Uterus (tissue), 4 donors: ENCODE data around the gene EPHX1. TPM values are rescaled to one million over a fixed set of nuclear protein-coding genes. Genes with fewer than 3 reads are reported as not detected.

Experiments used
- DNase-seq, 2 donors: peaks; one replicate each; pipeline ENCODE4 v3.0.0-alpha.2; 2019 to 2020
- H3K27ac ChIP-seq, 2 donors: fragments of 200-600 bp; sonication (generic); 1 replicate in 1 of 2; 2 replicates in 1 of 2; pipeline ENCODE4 v1.5.1; 2016 to 2018
- H3K27me3 ChIP-seq, 2 donors: fragments of 200-600 bp; sonication (generic); one replicate each; pipeline ENCODE4 v1.5.1; 2018 to 2019; ENCODE audit warnings: control low read depth in 1 of 2
- H3K36me3 ChIP-seq, 2 donors: fragments of 200-600 bp; sonication (generic); one replicate each; pipeline ENCODE4 v1.5.1; 2019; ENCODE audit warnings: control low read depth in 1 of 2
- H3K4me1 ChIP-seq, 2 donors: fragments of 200-600 bp; sonication (generic); one replicate each; pipeline ENCODE4 v1.5.1; 2018 to 2019; ENCODE audit warnings: control low read depth in 1 of 2
- H3K4me3 ChIP-seq, 2 donors: fragments of 200-600 bp; sonication (generic); 1 replicate in 1 of 2; 2 replicates in 1 of 2; pipeline ENCODE4 v1.5.1; 2018 to 2019; ENCODE audit warnings: mild to moderate bottlenecking in 1 of 2
- H3K9me3 ChIP-seq, 2 donors: fragments of 200-600 bp; sonication (generic); one replicate each; pipeline ENCODE4 v1.5.1; 2019; ENCODE audit warnings: control low read depth in 1 of 2
- POLR2A ChIP-seq, 2 donors: fragments of 450-650 bp; IDR thresholded peaks; one replicate each; pipeline ENCODE4 v1.6.1; 2016; ENCODE audit warnings: antibody characterized with exemption in 2 of 2, mild to moderate bottlenecking in 1 of 2, moderate library complexity in 1 of 2
- intact Hi-C: fragments of 100-400 bp; cut with DNase I; formaldehyde crosslinking; loops from one replicate; pipeline ENCODE4 v1.15.1; 2023; ENCODE audit warnings: low total_unique reads
- total RNA-seq, 4 donors: library from RNA; depleted of rRNA in 3 of 4; stranded (reverse); fragments of >200 nt in 3 of 4; gene quantifications; one replicate each; pipeline versions ENCODE4 v1.1.0 to v1.2.4, GENCODE V29; 2014 to 2023
- TF ChIP-seq, protein P1 (sequence below), 4 experiments: fragments of 200-600 bp in 2 of 4; fragments of 450-650 bp in 2 of 4; sonication (generic) in 2 of 4; IDR thresholded peaks; one replicate each; pipeline ENCODE4 v1.5.1; 2016 to 2019; ENCODE audit warnings: antibody characterized with exemption in 4 of 4, mild to moderate bottlenecking in 2 of 4, moderate library complexity in 1 of 4
- donor health status: DM: yes; HTN: yes; CAD: no.

The EPHX1 gene
- total RNA-seq, 4 donors from 2014 or later = 51.2 to 156 (median 55.3) TPM

DNA sequence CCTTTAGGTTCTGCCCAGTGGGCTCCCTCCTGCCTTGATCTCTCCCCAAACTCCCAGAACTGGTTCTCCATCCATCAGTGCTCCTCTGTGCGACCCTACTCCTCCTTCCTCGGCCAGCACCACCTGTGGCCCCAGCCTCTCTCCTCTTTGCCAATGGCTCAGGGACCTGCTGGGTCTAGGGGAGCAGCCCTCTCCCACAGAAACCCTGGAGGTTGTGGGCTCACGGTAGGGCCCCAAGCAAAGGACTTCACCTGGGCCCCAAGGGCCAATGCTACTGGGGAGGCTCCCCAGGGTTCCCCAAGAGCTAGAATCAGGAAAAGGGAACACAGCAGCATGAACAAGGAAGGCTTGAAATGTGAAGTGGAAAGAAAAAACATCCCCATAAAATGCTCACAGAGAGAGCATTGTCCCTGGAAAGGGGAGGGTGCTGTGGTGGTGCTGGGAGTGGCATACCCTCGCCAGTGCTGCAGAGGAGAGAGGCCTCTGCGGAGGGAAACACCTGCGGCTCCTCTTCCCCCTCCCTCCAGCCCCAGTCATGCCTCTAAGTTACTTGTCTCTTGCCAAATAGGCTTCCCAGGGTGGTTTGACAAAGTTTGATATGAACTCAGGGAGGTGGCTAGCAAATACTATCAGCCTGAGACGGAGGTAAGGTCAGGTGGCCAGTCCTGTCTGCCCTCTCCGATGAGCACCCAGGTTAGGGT lies 69.7 kb downstream of the EPHX1 start:
- Histone ChIP-seq H3K36me3 (no peaks in the 10 kb centered on the region), H3K9me3 (no peaks in the 10 kb centered on the region), H3K27me3 (no peaks in the 10 kb centered on the region), H3K4me1 (peaks cover 0 to 28% of the 10 kb centered on the region in 2 donors), H3K27ac (peak overlapping the region in 1 of 2 donors; percentile 91), H3K4me3 (no peak overlapping the region)
- intact Hi-C loops = no loop called here
- TF ChIP-seq, protein P1, sequence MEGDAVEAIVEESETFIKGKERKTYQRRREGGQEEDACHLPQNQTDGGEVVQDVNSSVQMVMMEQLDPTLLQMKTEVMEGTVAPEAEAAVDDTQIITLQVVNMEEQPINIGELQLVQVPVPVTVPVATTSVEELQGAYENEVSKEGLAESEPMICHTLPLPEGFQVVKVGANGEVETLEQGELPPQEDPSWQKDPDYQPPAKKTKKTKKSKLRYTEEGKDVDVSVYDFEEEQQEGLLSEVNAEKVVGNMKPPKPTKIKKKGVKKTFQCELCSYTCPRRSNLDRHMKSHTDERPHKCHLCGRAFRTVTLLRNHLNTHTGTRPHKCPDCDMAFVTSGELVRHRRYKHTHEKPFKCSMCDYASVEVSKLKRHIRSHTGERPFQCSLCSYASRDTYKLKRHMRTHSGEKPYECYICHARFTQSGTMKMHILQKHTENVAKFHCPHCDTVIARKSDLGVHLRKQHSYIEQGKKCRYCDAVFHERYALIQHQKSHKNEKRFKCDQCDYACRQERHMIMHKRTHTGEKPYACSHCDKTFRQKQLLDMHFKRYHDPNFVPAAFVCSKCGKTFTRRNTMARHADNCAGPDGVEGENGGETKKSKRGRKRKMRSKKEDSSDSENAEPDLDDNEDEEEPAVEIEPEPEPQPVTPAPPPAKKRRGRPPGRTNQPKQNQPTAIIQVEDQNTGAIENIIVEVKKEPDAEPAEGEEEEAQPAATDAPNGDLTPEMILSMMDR (IDR thresholded peaks at IDR 0.05) = no peak
- TF ChIP-seq POLR2A (IDR thresholded peaks at IDR 0.05) = no peak
- no peak for DNase-seq

DNA sequence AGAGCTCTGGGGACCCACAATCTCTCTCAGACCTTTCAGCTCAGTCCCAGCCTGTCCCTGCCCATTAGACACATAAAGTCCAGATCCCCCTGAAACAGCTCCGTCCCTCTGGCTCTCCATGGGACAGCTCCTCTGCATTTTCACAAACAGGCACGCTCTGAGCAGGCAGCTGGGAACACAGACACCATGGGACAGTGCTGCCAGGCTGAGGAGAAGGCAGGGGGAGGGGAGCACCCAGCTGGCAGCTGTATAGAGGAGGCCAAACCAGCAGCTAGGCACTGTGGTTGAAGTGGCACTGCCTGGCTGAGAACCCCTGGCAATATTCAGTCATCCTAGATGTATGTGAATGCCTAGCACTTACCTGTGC lies 70.3 kb downstream of the EPHX1 start:
- no peak for DNase-seq
- Histone ChIP-seq H3K4me1 (peaks cover 0 to 28% of the 10 kb centered on the region in 2 donors), H3K36me3 (no peaks in the 10 kb centered on the region), H3K27me3 (no peaks in the 10 kb centered on the region), H3K27ac (peak overlapping the region; percentile 90 to 91), H3K4me3 (no peak overlapping the region), H3K9me3 (no peaks in the 10 kb centered on the region)
- intact Hi-C loops = no loop called here
- TF ChIP-seq, protein P1 (IDR thresholded peaks at IDR 0.05) = no peak
- TF ChIP-seq POLR2A (IDR thresholded peaks at IDR 0.05) = no peak

GRCh38 chr1:225880636-225881035 lies 70.7 kb downstream of the EPHX1 start:
- H3K36me3 ChIP-seq = no peaks in the 10 kb centered on the region
- intact Hi-C loops = no loop called here
- no peaks in the 10 kb centered on the region for H3K27me3 ChIP-seq
- no peaks in the 10 kb centered on the region for H3K9me3 ChIP-seq
- no peak for DNase-seq
- H3K4me1 ChIP-seq = peaks cover 0 to 28% of the 10 kb centered on the region in 2 donors
- peak overlapping the region; percentile 90 to 91 for H3K27ac ChIP-seq
- TF ChIP-seq, protein P1 (IDR thresholded peaks at IDR 0.05) = no peak
- no peak for TF ChIP-seq POLR2A (IDR thresholded peaks at IDR 0.05)
- H3K4me3 ChIP-seq = peak overlapping the region in 1 of 2 donors; percentile 73

DNA sequence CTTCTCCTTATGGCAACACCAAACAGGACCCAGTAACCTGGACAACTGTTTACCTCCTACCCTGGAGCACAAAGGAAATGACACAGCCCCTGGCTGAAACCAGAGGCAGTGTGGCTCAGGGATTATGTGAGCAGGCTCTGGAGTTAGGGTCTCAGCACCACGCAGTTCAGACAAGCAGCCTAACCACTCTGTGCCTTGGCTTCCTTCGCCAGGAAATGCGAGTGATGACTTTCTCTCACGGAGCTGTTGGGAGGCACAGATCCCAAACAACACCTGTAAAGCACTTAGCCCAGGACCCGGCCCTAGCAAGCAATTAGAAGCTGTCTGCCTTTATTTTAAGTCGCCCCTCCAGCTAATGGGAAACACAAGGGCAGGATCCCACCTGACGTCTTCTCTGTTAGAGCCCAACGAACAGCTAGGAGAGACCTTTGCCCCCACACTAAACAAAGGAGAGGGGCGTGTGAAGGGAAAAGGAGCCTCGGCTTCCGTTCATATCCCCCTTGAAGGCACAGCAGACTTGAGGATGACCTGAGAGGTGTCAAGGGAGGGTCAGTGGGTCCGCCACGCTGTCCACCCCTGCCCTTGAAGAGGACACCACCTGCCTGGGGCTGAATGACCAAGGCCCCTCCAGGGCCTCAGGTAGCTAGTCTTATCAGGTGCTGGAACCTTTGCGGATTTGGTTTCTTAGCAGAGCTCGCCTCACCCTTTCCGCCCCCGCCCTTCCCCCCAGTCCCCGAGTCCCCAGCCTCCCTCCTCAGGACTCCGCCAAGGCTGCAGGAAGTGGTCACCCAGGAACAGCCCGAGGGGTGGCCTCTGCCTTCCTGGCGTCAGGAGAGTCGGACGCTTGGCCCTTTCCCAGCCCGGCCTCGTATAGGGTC lies 71.4 kb downstream of the EPHX1 start:
- Histone ChIP-seq H3K4me3 (peak overlapping the region; percentile 73 to 98), H3K27ac (peak overlapping the region; percentile 90 to 91), H3K9me3 (no peaks in the 10 kb centered on the region), H3K27me3 (no peaks in the 10 kb centered on the region), H3K4me1 (peaks cover 0 to 28% of the 10 kb centered on the region in 2 donors), H3K36me3 (no peaks in the 10 kb centered on the region)
- DNase-seq = peak; percentile 51 to 54
- intact Hi-C loops = no loop called here
- TF ChIP-seq POLR2A (IDR thresholded peaks at IDR 0.05) = no peak
- TF ChIP-seq, protein P1 (IDR thresholded peaks at IDR 0.05) = no peak
